Activated CD8-positive, alpha-beta memory T cell treated with anti-CD3 and anti-CD28 coated beads for 36 hours (primary cell): ENCODE measurements around the gene RHOJ. TPM values are rescaled to one million over a fixed set of nuclear protein-coding genes. Genes with fewer than 3 reads are reported as not detected.

ENCODE experiments used
- CTCF ChIA-PET: fragments of 350-600 bp; sonication (Branson Sonifier 250); formaldehyde crosslinking; loops from one replicate; lab custom pipeline; 2021; ENCODE audit warnings: antibody characterized with exemption; lab: Charles Lee
- POLR2A ChIA-PET: fragments of 350-600 bp; sonication (Branson Sonifier 250); formaldehyde crosslinking; loops from one replicate; lab custom pipeline; 2021; ENCODE audit warnings: antibody characterized with exemption; lab: Charles Lee
- total RNA-seq, 2 experiments: library from RNA; stranded (reverse); gene quantifications; one replicate each; pipeline ENCODE4 v1.2.3, GENCODE V29; 2021

RHOJ gene
- total RNA-seq, 2 experiments from 2014 or later: not detected

- ChIA-PET CTCF (interaction anchor here (0.9 kb wide), 1 partner anchor 9 kb away, joined by 3 read pairs; no protein-coding TSS in a partner anchor), POLR2A (no interaction called here)
Measured at GRCh38 chr14:63342371-63342770, 138.1 kb downstream of the RHOJ start.

Other genes starting within 250 kb of the RHOJ start
- gene KCNH5, start 159.0 kb upstream of the RHOJ start, total RNA-seq: not detected
- not detected for gene GPHB5, start 114.5 kb downstream of the RHOJ start, total RNA-seq